DND-41 (cell line): ENCODE measurements around the gene KCNJ6.

ENCODE experiments used
- ATAC-seq: fragments of 200-7000 bp; cut with Tn5 transposase; 3 replicates; pipeline ENCODE4 v1.9.1; 2021; ENCODE audit warnings: low read depth; ENCODE audit not compliant: insufficient read depth
- DNase-seq: peaks from one replicate; pipeline ENCODE4 v3.0.0-alpha.2; 2020
- H2AFZ ChIP-seq: 2 replicates; pipeline ENCODE4 v1.6.0; 2012; ENCODE audit warnings: low read depth, low read length
- H3K27ac ChIP-seq: 2 replicates; pipeline ENCODE4 v1.5.1; 2012; ENCODE audit warnings: low read length, inconsistent platforms
- H3K27me3 ChIP-seq: fragments of 200-600 bp; sonication (generic); 2 replicates; pipeline ENCODE4 v1.6.0; 2012; ENCODE audit warnings: low read length, mild to moderate bottlenecking, inconsistent platforms; ENCODE audit not compliant: insufficient read depth, poor library complexity
- H3K36me3 ChIP-seq: 2 replicates; pipeline ENCODE4 v1.5.1; 2012; ENCODE audit warnings: low read length, inconsistent platforms; ENCODE audit not compliant: insufficient read depth
- H3K4me1 ChIP-seq: 2 replicates; pipeline ENCODE4 v1.5.1; 2012; ENCODE audit warnings: mild to moderate bottlenecking, low read length; ENCODE audit not compliant: insufficient read depth
- H3K4me2 ChIP-seq: 2 replicates; pipeline ENCODE4 v1.6.0; 2012; ENCODE audit warnings: mild to moderate bottlenecking, moderate library complexity, low read length, inconsistent platforms; ENCODE audit not compliant: insufficient read depth
- H3K4me3 ChIP-seq, 2 experiments: fragments of 200-600 bp in 1 of 2; shearing (Covaris generic) in 1 of 2; 2 replicates each; pipeline ENCODE4 v1.5.1; 2012 to 2016; ENCODE audit warnings: inconsistent platforms in 2 of 2, low read length in 2 of 2, mild to moderate bottlenecking in 2 of 2, low read depth in 1 of 2, moderate library complexity in 1 of 2
- H3K79me2 ChIP-seq: 2 replicates; pipeline ENCODE4 v1.6.0; 2012; ENCODE audit warnings: low read length, inconsistent platforms; ENCODE audit not compliant: insufficient read depth
- H3K9ac ChIP-seq: 2 replicates; pipeline ENCODE4 v1.6.0; 2012; ENCODE audit warnings: low read depth, mild to moderate bottlenecking, inconsistent platforms, low read length, moderate library complexity
- H3K9me3 ChIP-seq: 2 replicates; pipeline ENCODE4 v1.5.1; 2012; ENCODE audit warnings: low read length, moderate library complexity, mild to moderate bottlenecking, inconsistent platforms; ENCODE audit not compliant: insufficient read depth, severe bottlenecking
- H4K20me1 ChIP-seq: 2 replicates; pipeline ENCODE4 v1.6.0; 2012; ENCODE audit warnings: low read length; ENCODE audit not compliant: insufficient read depth
- CTCF ChIP-seq: IDR thresholded peaks from 2 replicates; pipeline ENCODE4 v1.5.1; 2012; ENCODE audit warnings: borderline replicate concordance, low read length, moderate library complexity, mild to moderate bottlenecking; ENCODE audit not compliant: poor library complexity, severe bottlenecking; ENCODE audit errors: extremely low read depth
- EZH2 ChIP-seq: IDR thresholded peaks from 3 replicates; pipeline ENCODE4 v1.6.1; 2012; ENCODE audit warnings: borderline replicate concordance, low read depth, mild to moderate bottlenecking, moderate library complexity, low read length, inconsistent platforms; ENCODE audit not compliant: severe bottlenecking

The KCNJ6 gene

DNA sequence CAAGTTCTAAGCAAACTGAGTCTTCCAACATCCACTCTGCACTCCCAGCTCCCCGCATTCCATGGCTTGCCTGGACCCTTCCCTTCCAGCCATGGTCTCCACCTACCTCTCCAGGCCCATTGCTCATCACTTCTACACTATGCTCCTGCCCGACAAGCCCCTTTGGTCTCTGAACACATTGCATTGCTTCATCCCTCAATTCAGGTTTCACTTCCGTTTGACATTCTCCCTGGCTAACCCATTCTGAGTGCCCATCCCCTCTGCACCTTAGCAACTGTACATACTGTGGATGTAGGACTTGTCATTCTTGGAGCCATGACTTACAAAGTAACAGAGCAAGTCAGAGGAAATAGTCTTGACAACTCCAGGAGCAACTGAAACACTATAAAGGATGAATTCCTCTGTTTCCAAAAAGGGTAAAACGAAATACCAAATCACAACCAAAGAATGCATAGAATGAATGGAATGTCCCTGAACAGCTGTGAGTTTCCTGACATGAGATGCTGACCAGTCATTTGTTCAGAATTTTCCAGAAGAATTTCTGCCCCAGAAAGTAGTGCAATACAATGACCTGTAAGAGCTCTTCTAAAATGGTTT is 66.7 kb downstream of the KCNJ6 start:
- Histone ChIP-seq H3K4me2 (no peak overlapping the region), H3K36me3 (no peaks in the 10 kb centered on the region), H3K79me2 (no peaks in the 10 kb centered on the region), H3K9me3 (no peaks in the 10 kb centered on the region), H4K20me1 (no peaks in the 10 kb centered on the region), H3K4me3 (no peak overlapping the region), H3K27ac (no peak overlapping the region), H3K9ac (no peak overlapping the region), H2AFZ (no peak overlapping the region), H3K27me3 (no peaks in the 10 kb centered on the region), H3K4me1 (no peaks in the 10 kb centered on the region)
- TF ChIP-seq EZH2 (no peak), CTCF (no peak)
- DNase-seq: no peak
- no peak for ATAC-seq

GRCh38 chr21:37848721-37849490 is 67.4 kb downstream of the KCNJ6 start:
- Histone ChIP-seq H3K27ac (no peak overlapping the region), H3K27me3 (no peaks in the 10 kb centered on the region), H3K79me2 (no peaks in the 10 kb centered on the region), H3K9ac (no peak overlapping the region), H4K20me1 (no peaks in the 10 kb centered on the region), H3K4me3 (no peak overlapping the region), H3K4me1 (no peaks in the 10 kb centered on the region), H3K9me3 (no peaks in the 10 kb centered on the region), H2AFZ (no peak overlapping the region), H3K36me3 (no peaks in the 10 kb centered on the region), H3K4me2 (no peak overlapping the region)
- ATAC-seq: no peak
- no peak for TF ChIP-seq EZH2
- TF ChIP-seq CTCF: no peak
- DNase-seq: no peak

- H3K4me3 ChIP-seq: no peak overlapping the region
- no peaks in the 10 kb centered on the region for H4K20me1 ChIP-seq
- peaks cover 5% of the 10 kb centered on the region for H3K27me3 ChIP-seq
- no peaks in the 10 kb centered on the region for H3K36me3 ChIP-seq
- ATAC-seq (no peak), DNase-seq (no peak)
- no peak overlapping the region for H2AFZ ChIP-seq
- TF ChIP-seq CTCF (no peak), EZH2 (no peak)
- H3K79me2 ChIP-seq: no peaks in the 10 kb centered on the region
- no peaks in the 10 kb centered on the region for H3K4me1 ChIP-seq
- no peak overlapping the region for H3K9ac ChIP-seq
- no peak overlapping the region for H3K27ac ChIP-seq
- no peak overlapping the region for H3K4me2 ChIP-seq
- H3K9me3 ChIP-seq: no peaks in the 10 kb centered on the region
Measured at GRCh38 chr21:37845535-37845934, 70.7 kb downstream of the KCNJ6 start.
